Measurements from ENCODE around the gene TCF4.

Gene TCF4

GRCh38 chr18:55585065-55585919 lies 2.7 kb downstream of the TCF4 start:
- no peak for DNase-seq

GRCh38 chr18:55584201-55584600 lies 3.8 kb downstream of the TCF4 start:
- DNase-seq: no peak

- DNase-seq: no peak
Observed at GRCh38 chr18:55582325-55582724, 5.7 kb downstream of the TCF4 start.

- DNase-seq: no peak
Observed at GRCh38 chr18:55579501-55580270, 8.3 kb downstream of the TCF4 start.

- DNase-seq: no peak
Observed at GRCh38 chr18:55577812-55578539, 10.0 kb downstream of the TCF4 start.

GRCh38 chr18:55576001-55576400 lies 12.0 kb downstream of the TCF4 start:
- no peak for DNase-seq

- DNase-seq: no peak
Observed at GRCh38 chr18:55575066-55575465, 12.9 kb downstream of the TCF4 start.

GRCh38 chr18:55573386-55573785 lies 14.6 kb downstream of the TCF4 start:
- DNase-seq: no peak

- no peak for DNase-seq
Observed at GRCh38 chr18:55570966-55571365, 17.0 kb downstream of the TCF4 start.

GRCh38 chr18:55566456-55566935 lies 21.5 kb downstream of the TCF4 start:
- no peak for DNase-seq

- no peak for DNase-seq
Observed at GRCh38 chr18:55559739-55560138, 28.3 kb downstream of the TCF4 start.

- DNase-seq: no peak
Observed at GRCh38 chr18:55557211-55557610, 30.8 kb downstream of the TCF4 start.

GRCh38 chr18:55555395-55556027 lies 32.5 kb downstream of the TCF4 start:
- DNase-seq: no peak

GRCh38 chr18:55552526-55553189 lies 35.3 kb downstream of the TCF4 start:
- DNase-seq: no peak

GRCh38 chr18:55551227-55551626 lies 36.8 kb downstream of the TCF4 start:
- DNase-seq: no peak

GRCh38 chr18:55550471-55550870 lies 37.5 kb downstream of the TCF4 start:
- no peak for DNase-seq

- no peak for DNase-seq
Observed at GRCh38 chr18:55549474-55550104, 38.4 kb downstream of the TCF4 start.

- DNase-seq: no peak
Observed at GRCh38 chr18:55547705-55548056, 40.3 kb downstream of the TCF4 start.

- DNase-seq: no peak
Observed at GRCh38 chr18:55546851-55547704, 40.9 kb downstream of the TCF4 start.

- no peak for DNase-seq
Observed at GRCh38 chr18:55544014-55544413, 44.0 kb downstream of the TCF4 start.

All from GOT3 (cell line).